ENCODE measurements around the gene MEGF8. TPM values are rescaled to one million over a fixed set of nuclear protein-coding genes. Genes with fewer than 3 reads are reported as not detected.

The MEGF8 gene
- total and polyA plus RNA-seq, 2 of the 13 experiments (the other 11 are each of a cell fraction or from before 2014, with no cell fraction given), result 4.0 to 8.8 TPM

GRCh38 chr19:42281827-42282762 is 43.3 kb upstream of the MEGF8 start (continued):
- TF ChIP-seq ZNF710 (CRISPR knock-in tag; IDR thresholded peaks at IDR 0.05; ENCODE audit: borderline replicate concordance), result peak; percentile 79; the same call in 1 of the 2 replicates
- peak; percentile 28; the same call in 1 of the 2 replicates for TF ChIP-seq ZFP91 (CRISPR knock-in tag; IDR thresholded peaks at IDR 0.05; ENCODE audit: borderline replicate concordance)
- no peak for TF ChIP-seq ZNF234 (CRISPR knock-in tag; conservative IDR thresholded peaks at IDR 0.05)
- no peak for TF ChIP-seq ZNF646 (CRISPR knock-in tag; IDR thresholded peaks at IDR 0.05)
- no peak for TF ChIP-seq RFX1 (IDR thresholded peaks at IDR 0.05)
- no peak for TF ChIP-seq ZNF740 (CRISPR knock-in tag; IDR thresholded peaks at IDR 0.05)
- TF ChIP-seq SOX5 (CRISPR knock-in tag; IDR thresholded peaks at IDR 0.05; ENCODE audit: borderline replicate concordance), result no peak; the same call in 1 of the 2 replicates
- TF ChIP-seq ZNF83 (CRISPR knock-in tag; IDR thresholded peaks at IDR 0.05; ENCODE audit: borderline replicate concordance), result no peak
- no peak for TF ChIP-seq ZNF33B (CRISPR knock-in tag; IDR thresholded peaks at IDR 0.05)
- TF ChIP-seq NFE2 (CRISPR knock-in tag; IDR thresholded peaks at IDR 0.05), result no peak
- TF ChIP-seq ZNF639 (CRISPR knock-in tag; conservative IDR thresholded peaks at IDR 0.05), result no peak
- no peak for TF ChIP-seq CENPX (CRISPR knock-in tag; IDR thresholded peaks at IDR 0.05)
- TF ChIP-seq BCL3 (CRISPR knock-in tag; IDR thresholded peaks at IDR 0.05), result no peak; the same call in 1 of the 2 replicates
